Esophagus squamous epithelium (tissue), 5 donors: ENCODE results near the gene ENDOG. TPM values are rescaled to one million over a fixed set of nuclear protein-coding genes. Genes with fewer than 3 reads are reported as not detected.
"Not testable (repeated sequence)": the region's sequence is repeated elsewhere in the genome, so short reads cannot be mapped to it uniquely, and the experiment has no call there.

Source experiments
- DNase-seq: peaks from one replicate; lab custom pipeline; 2025; lab: John Stamatoyannopoulos, UW
- H3K27ac ChIP-seq, 4 donors: fragments of 200-600 bp; sonication (generic); one replicate each; pipeline ENCODE4 v1.5.1; 2016 to 2019; ENCODE audit warnings: mild to moderate bottlenecking in 1 of 4
- H3K27me3 ChIP-seq, 4 donors: fragments of 200-600 bp; sonication (generic); 1 replicate in 3 of 4; 2 replicates in 1 of 4; pipeline versions ENCODE4 v1.5.1 to v1.6.0; 2017 to 2021; ENCODE audit warnings: antibody characterized with exemption in 1 of 4
- H3K36me3 ChIP-seq, 3 donors: fragments of 200-600 bp; sonication (generic); one replicate each; pipeline ENCODE4 v1.5.1; 2016 to 2019
- H3K4me1 ChIP-seq, 3 donors: fragments of 200-600 bp; sonication (generic); one replicate each; pipeline ENCODE4 v1.5.1; 2017 to 2019
- H3K4me3 ChIP-seq, 4 donors: fragments of 200-600 bp; sonication (generic); 1 replicate in 3 of 4; 2 replicates in 1 of 4; pipeline ENCODE4 v1.5.1; 2016 to 2019; ENCODE audit warnings: mild to moderate bottlenecking in 2 of 4, moderate library complexity in 1 of 4
- H3K9me3 ChIP-seq, 3 donors: fragments of 200-600 bp; sonication (generic); one replicate each; pipeline ENCODE4 v1.5.1; 2016 to 2019
- CTCF ChIP-seq, 6 experiments: fragments of 450-650 bp in 4 of 6; fragments of 200-600 bp in 2 of 6; sonication (generic) in 2 of 6; IDR thresholded peaks; one replicate each; pipeline ENCODE4 v1.5.1; 2016 to 2019; ENCODE audit warnings: antibody characterized with exemption in 6 of 6, mild to moderate bottlenecking in 4 of 6, moderate library complexity in 4 of 6
- POLR2A ChIP-seq, 4 donors: fragments of 450-650 bp; IDR thresholded peaks; one replicate each; pipeline ENCODE4 v1.6.1; 2017; ENCODE audit warnings: antibody characterized with exemption in 4 of 4, mild to moderate bottlenecking in 4 of 4, moderate library complexity in 3 of 4
- WGBS, 2 donors: methylation state at CpG; one replicate each; pipeline ENCODE4 v1.1.5; 2018; 5-methylcytosine and 5-hydroxymethylcytosine counted together
- intact Hi-C: fragments of 100-400 bp; cut with DNase I; formaldehyde crosslinking; loops from one replicate; pipeline ENCODE4 v1.15.0; 2022
- total RNA-seq, 4 donors: library from RNA; depleted of rRNA; stranded (reverse); fragments of >200 nt; gene quantifications; one replicate each; pipeline ENCODE4 v1.1.0, GENCODE V29; 2016
- donor health status: DM: yes; HTN: yes; CAD: no.

ENDOG gene
- total RNA-seq, 4 donors from 2014 or later: 21.2 to 40.1 (median 36.5) TPM

- peak overlapping the region; percentile 57 to 81 (median 66) for H3K27ac ChIP-seq
- 32 to 50% methylated on average over 1 to 3 of the region's 13 CpGs for WGBS, 2 donors
- no peaks in the 10 kb centered on the region for H3K27me3 ChIP-seq
Measured at GRCh38 chr9:128845186-128845931, 27.1 kb downstream of the ENDOG start.

GRCh38 chr9:128846680-128847030, 28.4 kb downstream of the ENDOG start:
- intact Hi-C loops: no loop called here
- WGBS, 2 donors: 70 to 92% methylated on average over 2 of the region's 3 CpGs
- Histone ChIP-seq H3K4me1 (peaks cover 8 to 25% (median 9%) of the 10 kb centered on the region in 3 donors), H3K4me3 (no peak overlapping the region), H3K36me3 (peaks cover 0 to 13% (median 0%) of the 10 kb centered on the region in 3 donors), H3K9me3 (peaks cover 0 to 9% (median 0%) of the 10 kb centered on the region in 3 donors), H3K27me3 (no peaks in the 10 kb centered on the region), H3K27ac (peak overlapping the region in 3 of 4 donors; percentile 62 to 81 (median 69))
- no peak for TF ChIP-seq POLR2A (IDR thresholded peaks at IDR 0.05)
- no peak for TF ChIP-seq CTCF (IDR thresholded peaks at IDR 0.05)
- DNase-seq: no peak

More at GRCh38 chr9:128845186-128845931, 27.1 kb downstream of the ENDOG start:
- H3K4me3 ChIP-seq: peak overlapping the region in 1 of 4 donors; percentile 16
- peaks cover 0 to 26% (median 0%) of the 10 kb centered on the region in 3 donors for H3K36me3 ChIP-seq
- intact Hi-C loops: no loop called here
- TF ChIP-seq CTCF (IDR thresholded peaks at IDR 0.05) (peak in 4 of 6 experiments; percentile 15 to 55 (median 21)), POLR2A (IDR thresholded peaks at IDR 0.05) (no peak)
- H3K4me1 ChIP-seq: peaks cover 8 to 25% (median 9%) of the 10 kb centered on the region in 3 donors
- H3K9me3 ChIP-seq: peaks cover 0 to under 1% (median 0%) of the 10 kb centered on the region in 3 donors
- no peak for DNase-seq

- no peak for DNase-seq
- WGBS, 2 donors: 100% methylated on average over 1 of the region's 1 CpG
- H3K27ac ChIP-seq: no peak overlapping the region
- peaks cover 0 to 1% (median 0%) of the 10 kb centered on the region in 3 donors for H3K36me3 ChIP-seq
- intact Hi-C loops: no loop called here
- no peak overlapping the region for H3K4me3 ChIP-seq
- TF ChIP-seq CTCF (IDR thresholded peaks at IDR 0.05): no peak
- no peak for TF ChIP-seq POLR2A (IDR thresholded peaks at IDR 0.05)
- H3K9me3 ChIP-seq: peaks cover 0 to 9% (median 0%) of the 10 kb centered on the region in 3 donors
- peaks cover 8 to 33% (median 9%) of the 10 kb centered on the region in 3 donors for H3K4me1 ChIP-seq
- H3K27me3 ChIP-seq: no peaks in the 10 kb centered on the region
Measured at GRCh38 chr9:128847803-128848202, 29.5 kb downstream of the ENDOG start.

GRCh38 chr9:128851024-128851423, 32.7 kb downstream of the ENDOG start:
- H3K4me3 ChIP-seq, H3K36me3 ChIP-seq, H3K27me3 ChIP-seq, intact Hi-C loops, H3K9me3 ChIP-seq, DNase-seq, H3K27ac ChIP-seq: not testable (repeated sequence)
- peaks cover 0 to 24% (median 1%) of the 10 kb centered on the region in 3 donors for H3K4me1 ChIP-seq
- WGBS, 2 donors: 91 to 97% methylated on average over 10 of the region's 10 CpGs

GRCh38 chr9:128851779-128852600, 33.7 kb downstream of the ENDOG start:
- H3K36me3 ChIP-seq, H3K4me3 ChIP-seq, intact Hi-C loops, DNase-seq, H3K27ac ChIP-seq, H3K27me3 ChIP-seq, H3K9me3 ChIP-seq: not testable (repeated sequence)
- H3K4me1 ChIP-seq: peaks cover 0 to 20% (median 5%) of the 10 kb centered on the region in 3 donors
- peak in 5 of 6 experiments; percentile 60 to 80 (median 75) for TF ChIP-seq CTCF (IDR thresholded peaks at IDR 0.05)
- 59 to 66% methylated on average over 8 to 10 of the region's 10 CpGs for WGBS, 2 donors

GRCh38 chr9:128852646-128853045, 34.3 kb downstream of the ENDOG start:
- intact Hi-C loops, H3K9me3 ChIP-seq, H3K36me3 ChIP-seq, H3K27me3 ChIP-seq, H3K4me3 ChIP-seq, H3K27ac ChIP-seq, DNase-seq: not testable (repeated sequence)
- WGBS, 2 donors: 86 to 87% methylated on average over 2 of the region's 2 CpGs
- H3K4me1 ChIP-seq: peaks cover 0 to 26% (median 5%) of the 10 kb centered on the region in 3 donors

GRCh38 chr9:128854454-128854853, 36.2 kb downstream of the ENDOG start:
- intact Hi-C loops, H3K27ac ChIP-seq, H3K27me3 ChIP-seq, H3K4me3 ChIP-seq, H3K36me3 ChIP-seq, H3K9me3 ChIP-seq, DNase-seq: not testable (repeated sequence)
- 91 to 98% methylated on average over 6 of the region's 6 CpGs for WGBS, 2 donors
- H3K4me1 ChIP-seq: peaks cover 0 to 34% (median 5%) of the 10 kb centered on the region in 3 donors

- intact Hi-C loops, H3K4me3 ChIP-seq, H3K36me3 ChIP-seq, H3K27me3 ChIP-seq, DNase-seq, H3K9me3 ChIP-seq, H3K27ac ChIP-seq: not testable (repeated sequence)
- 93 to 100% methylated on average over 6 to 7 of the region's 7 CpGs for WGBS, 2 donors
- peaks cover 3 to 59% (median 27%) of the 10 kb centered on the region in 3 donors for H3K4me1 ChIP-seq
Measured at GRCh38 chr9:128858476-128858875, 40.2 kb downstream of the ENDOG start.
